Ovary (tissue), 9 donors: ENCODE measurements around the gene RTP3. TPM values are rescaled to one million over a fixed set of nuclear protein-coding genes. Genes with fewer than 3 reads are reported as not detected.

Source experiments
- DNase-seq, 5 donors: peaks; one replicate each; pipeline ENCODE4 v3.0.0-alpha.2; 2019 to 2020
- H3K27ac ChIP-seq, 2 donors: fragments of 200-600 bp; one replicate each; pipeline versions ENCODE4 v1.5.1 to v1.8.0; 2019 to 2022
- H3K27me3 ChIP-seq: fragments of 200-600 bp; one replicate; pipeline ENCODE4 v1.8.0; 2022
- H3K36me3 ChIP-seq: fragments of 200-600 bp; sonication (generic); one replicate; pipeline ENCODE4 v1.5.1; 2019
- H3K4me1 ChIP-seq: one replicate; pipeline ENCODE4 v1.8.1; 2013; ENCODE audit warnings: mild to moderate bottlenecking, moderate library complexity; ENCODE audit not compliant: insufficient read depth
- H3K4me3 ChIP-seq: fragments of 200-600 bp; sonication (generic); one replicate; pipeline ENCODE4 v1.5.1; 2017
- H3K9me3 ChIP-seq, 2 donors: fragments of 200-600 bp in 1 of 2; sonication (generic) in 1 of 2; one replicate each; pipeline versions ENCODE4 v1.5.1 to v1.8.1; 2013 to 2019; ENCODE audit warnings: mild to moderate bottlenecking in 1 of 2, moderate library complexity in 1 of 2
- EP300 ChIP-seq: sonication (generic); formaldehyde crosslinking; IDR thresholded peaks from one replicate; pipeline ENCODE4 v1.6.1; 2017; ENCODE audit warnings: antibody characterized with exemption
- POLR2A ChIP-seq: fragments of 450-650 bp; IDR thresholded peaks from one replicate; pipeline ENCODE4 v1.6.1; 2017; ENCODE audit warnings: antibody characterized with exemption, mild to moderate bottlenecking, moderate library complexity
- WGBS, 3 donors: extraction: QIAGEN DNeasy Blood & Tissue Kit in 1 of 3; methylation state at CpG; one replicate each; pipeline versions ENCODE4 v1.1.5 to v1.1.7; 2013 to 2017; 5-methylcytosine and 5-hydroxymethylcytosine counted together
- intact Hi-C, 4 donors: fragments of 100-400 bp; cut with DNase I; formaldehyde crosslinking; loops; one replicate each; pipeline versions ENCODE4 v1.11.0 to v1.15.1; 2022 to 2023
- polyA plus RNA-seq, 2 donors: library from polyadenylated mRNA; stranded (reverse); fragments of 200-250 nt in 1 of 2; fragments of 350-450 nt in 1 of 2; fragmentation: Illumina TruSeq in 1 of 2; extraction: RNeasy Lipid Tissue Mini Kit (QIAGEN cat#74804) in 1 of 2; gene quantifications; one replicate each; pipeline ENCODE4 v1.2.3, GENCODE V29; 2013 to 2014
- total RNA-seq, 7 donors: library from RNA; depleted of rRNA in 2 of 7; stranded (reverse); fragments of >200 nt in 2 of 7; fragmentation: NEBNext Ultra II Directional in 3 of 7; extraction: Animal tissue kit (Norgen Biotek cat#: 25700) in 3 of 7; gene quantifications; one replicate each; pipeline versions ENCODE4 v1.1.0 to v1.2.4, GENCODE V29; 2016 to 2023
- TF ChIP-seq, protein P1 (sequence below), 3 donors: fragments of 450-650 bp in 2 of 3; fragments of 200-600 bp in 1 of 3; IDR thresholded peaks; one replicate each; pipeline versions ENCODE4 v1.5.1 to v1.8.0; 2016 to 2022; ENCODE audit warnings: antibody characterized with exemption in 3 of 3, mild to moderate bottlenecking in 1 of 3
- donor health status: DM: no; HTN: no; CAD: no; lungs with moderate emphysema.
- donor health status: DM: no; HTN: no; CAD: no.
- donor health status: Bipolar disorder and iron deficiency.
- donor health status: DM: yes; HTN: yes; CAD: no.
- donor health status: DM: no; HTN: no; CAD: no.
- donor health status: DM: yes; HTN: yes; CAD: no.

The RTP3 gene
- total and polyA plus RNA-seq, 9 donors, result not detected

DNA sequence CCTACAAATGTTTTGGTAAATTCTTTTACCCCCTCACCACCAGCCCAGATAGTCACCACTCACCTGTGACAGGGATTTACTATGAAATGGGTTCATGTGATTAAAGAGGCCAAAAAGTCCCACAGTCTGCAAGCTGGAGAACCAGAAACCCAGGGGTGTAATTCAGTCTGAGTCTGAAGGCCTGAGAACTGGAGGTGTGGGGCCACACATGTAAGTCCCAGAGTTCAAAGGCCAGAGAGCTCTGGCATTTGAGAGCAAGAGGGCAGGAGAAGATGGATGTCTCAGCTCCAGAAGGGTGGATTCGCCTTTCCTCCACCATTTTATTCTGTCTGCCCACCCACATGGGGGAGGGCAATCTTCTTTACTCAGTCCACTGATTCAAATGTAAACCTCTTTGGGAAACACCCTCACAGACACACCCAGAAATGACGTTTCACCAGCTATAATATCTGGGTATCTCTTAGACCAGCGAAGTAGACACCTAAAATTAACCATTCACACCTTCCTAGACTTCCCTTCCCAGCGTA, 11.9 kb downstream of the RTP3 start:
- intact Hi-C loops, result no loop called here
- no peak for TF ChIP-seq EP300
- no peak for TF ChIP-seq POLR2A
- TF ChIP-seq, protein P1, sequence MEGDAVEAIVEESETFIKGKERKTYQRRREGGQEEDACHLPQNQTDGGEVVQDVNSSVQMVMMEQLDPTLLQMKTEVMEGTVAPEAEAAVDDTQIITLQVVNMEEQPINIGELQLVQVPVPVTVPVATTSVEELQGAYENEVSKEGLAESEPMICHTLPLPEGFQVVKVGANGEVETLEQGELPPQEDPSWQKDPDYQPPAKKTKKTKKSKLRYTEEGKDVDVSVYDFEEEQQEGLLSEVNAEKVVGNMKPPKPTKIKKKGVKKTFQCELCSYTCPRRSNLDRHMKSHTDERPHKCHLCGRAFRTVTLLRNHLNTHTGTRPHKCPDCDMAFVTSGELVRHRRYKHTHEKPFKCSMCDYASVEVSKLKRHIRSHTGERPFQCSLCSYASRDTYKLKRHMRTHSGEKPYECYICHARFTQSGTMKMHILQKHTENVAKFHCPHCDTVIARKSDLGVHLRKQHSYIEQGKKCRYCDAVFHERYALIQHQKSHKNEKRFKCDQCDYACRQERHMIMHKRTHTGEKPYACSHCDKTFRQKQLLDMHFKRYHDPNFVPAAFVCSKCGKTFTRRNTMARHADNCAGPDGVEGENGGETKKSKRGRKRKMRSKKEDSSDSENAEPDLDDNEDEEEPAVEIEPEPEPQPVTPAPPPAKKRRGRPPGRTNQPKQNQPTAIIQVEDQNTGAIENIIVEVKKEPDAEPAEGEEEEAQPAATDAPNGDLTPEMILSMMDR (IDR thresholded peaks at IDR 0.05), result no peak
- 67 to 71% (median 70%) methylated on average over 4 of the region's 4 CpGs for WGBS, 3 donors
- H3K4me3 ChIP-seq, result no peak overlapping the region
- H3K9me3 ChIP-seq, result no peaks in the 10 kb centered on the region
- no peaks in the 10 kb centered on the region for H3K36me3 ChIP-seq
- H3K4me1 ChIP-seq, result no peaks in the 10 kb centered on the region
- H3K27me3 ChIP-seq, result no peaks in the 10 kb centered on the region
- H3K27ac ChIP-seq, result no peak overlapping the region
- no peak for DNase-seq

DNA sequence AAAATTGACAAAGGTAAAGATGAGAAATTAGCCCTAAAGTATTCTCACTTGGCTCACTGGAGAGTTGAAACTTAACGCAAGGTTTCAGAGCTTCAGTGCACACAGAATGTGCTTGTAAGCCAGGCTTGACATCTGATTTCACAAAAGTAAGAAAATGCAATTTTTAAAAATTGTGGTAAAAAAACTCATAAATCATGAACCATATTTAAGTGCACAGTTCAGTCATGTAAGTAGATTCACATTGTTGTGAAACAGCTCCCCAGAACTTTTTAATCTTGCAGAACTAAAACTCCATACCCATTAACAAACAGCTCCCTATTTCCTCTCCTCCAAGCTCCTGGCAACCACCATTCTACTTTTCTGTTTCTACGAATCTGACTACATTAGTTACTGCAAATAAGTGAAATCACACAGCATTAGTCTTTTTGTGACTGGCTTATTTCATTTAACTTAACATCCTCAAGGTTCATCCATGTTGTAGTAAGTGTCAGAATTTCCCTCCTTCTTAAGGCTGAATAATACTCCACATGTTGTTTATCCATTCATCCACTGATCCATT, 14.5 kb downstream of the RTP3 start:
- H3K27me3 ChIP-seq, result no peaks in the 10 kb centered on the region
- H3K4me3 ChIP-seq, result no peak overlapping the region
- no peaks in the 10 kb centered on the region for H3K36me3 ChIP-seq
- H3K4me1 ChIP-seq, result no peaks in the 10 kb centered on the region
- intact Hi-C loops, result no loop called here
- no peak for DNase-seq
- TF ChIP-seq EP300 (no peak), POLR2A (no peak)
- TF ChIP-seq, protein P1 (IDR thresholded peaks at IDR 0.05), result no peak
- H3K9me3 ChIP-seq, result no peaks in the 10 kb centered on the region
- 75 to 83% (median 80%) methylated on average over 2 of the region's 2 CpGs for WGBS, 3 donors
- no peak overlapping the region for H3K27ac ChIP-seq

DNA sequence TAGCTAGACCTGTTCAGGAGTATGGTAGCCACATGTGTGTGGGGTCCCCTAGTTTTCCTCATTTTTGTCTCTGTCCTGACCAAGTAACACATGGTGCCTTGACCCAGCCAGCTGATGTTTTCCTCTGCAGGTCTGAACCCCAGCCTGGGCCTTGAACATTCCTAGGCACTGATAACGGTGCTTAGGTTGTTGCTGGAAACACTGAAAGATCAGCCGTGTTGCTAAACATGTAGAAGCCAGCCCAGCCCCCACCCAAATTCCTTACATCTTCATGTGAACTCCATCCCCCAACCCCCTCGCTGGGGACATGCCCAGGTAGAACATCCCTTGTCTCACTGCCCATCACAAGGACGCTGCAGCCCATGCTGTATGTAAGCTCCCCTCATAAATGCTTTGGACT, 18.7 kb downstream of the RTP3 start:
- no peak overlapping the region for H3K4me3 ChIP-seq
- intact Hi-C loops, result no loop called here

DNA sequence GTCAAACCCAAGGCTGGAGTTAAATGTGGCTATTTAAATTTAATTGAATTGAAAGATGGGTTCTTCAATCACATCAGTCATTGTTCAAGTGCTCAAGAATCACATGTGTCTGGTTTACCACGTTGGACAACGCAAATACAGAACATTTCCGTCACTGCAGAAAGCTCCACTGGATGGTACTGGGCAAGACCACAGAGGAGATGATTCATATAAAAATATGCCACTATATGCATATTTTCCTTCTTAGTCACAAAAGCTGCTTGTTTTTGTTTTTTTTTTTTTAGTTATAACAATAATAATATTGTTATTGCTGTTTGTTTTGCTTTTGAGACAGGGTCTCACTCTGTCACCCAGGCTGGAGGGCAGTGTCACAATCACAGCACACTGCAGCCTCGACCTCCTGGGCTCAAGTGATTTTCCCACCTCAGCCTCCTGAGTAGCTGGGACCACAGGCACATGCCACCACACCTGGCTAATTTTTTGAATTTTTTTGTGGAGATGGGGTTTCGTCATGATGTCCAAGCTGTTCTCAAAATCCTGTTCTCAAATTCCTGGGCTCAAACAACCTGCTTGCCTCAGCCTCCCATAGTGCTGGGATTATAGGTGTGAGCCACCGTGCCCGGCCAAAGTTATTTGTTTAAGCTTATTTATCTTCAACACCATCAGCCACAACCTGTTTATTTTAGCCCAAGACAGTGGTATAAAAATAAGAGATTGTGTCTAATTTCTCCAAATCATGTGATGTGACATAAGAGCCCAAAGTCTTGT, 19.4 kb downstream of the RTP3 start:
- intact Hi-C loops, result no loop called here
- no peak overlapping the region for H3K27ac ChIP-seq
- no peak for TF ChIP-seq POLR2A
- TF ChIP-seq, protein P1 (IDR thresholded peaks at IDR 0.05), result no peak
- TF ChIP-seq EP300, result no peak
- H3K36me3 ChIP-seq, result no peaks in the 10 kb centered on the region
- no peak overlapping the region for H3K4me3 ChIP-seq
- DNase-seq, result no peak
- 89 to 92% (median 92%) methylated on average over 7 of the region's 7 CpGs for WGBS, 3 donors
- H3K27me3 ChIP-seq, result no peaks in the 10 kb centered on the region
- no peaks in the 10 kb centered on the region for H3K9me3 ChIP-seq
- H3K4me1 ChIP-seq, result no peaks in the 10 kb centered on the region

More for the DNA sequence above, 18.7 kb downstream of the RTP3 start:
- H3K27ac ChIP-seq, result no peak overlapping the region
- H3K4me1 ChIP-seq, result no peaks in the 10 kb centered on the region
- 63 to 79% (median 63%) methylated on average over 4 of the region's 4 CpGs for WGBS, 3 donors
- TF ChIP-seq, protein P1 (IDR thresholded peaks at IDR 0.05), result no peak
- TF ChIP-seq POLR2A (no peak), EP300 (no peak)
- H3K9me3 ChIP-seq, result no peaks in the 10 kb centered on the region
- H3K36me3 ChIP-seq, result no peaks in the 10 kb centered on the region
- no peak for DNase-seq
- no peaks in the 10 kb centered on the region for H3K27me3 ChIP-seq
